HG03135 (cell line): ENCODE results near the gene OSBPL10.
"Not testable (repeated sequence)": the region's sequence is repeated elsewhere in the genome, so short reads cannot be mapped to it uniquely, and the experiment has no call there.

Source experiments
- ATAC-seq: cut with Tn5 transposase; IDR thresholded peaks from one replicate; pipeline ENCODE4 v1.9.1; 2021; ENCODE audit warnings: mild to moderate bottlenecking, moderate library complexity; ENCODE audit not compliant: unreplicated experiment

Gene OSBPL10

GRCh38 chr3:31861826-31862225, 119.2 kb downstream of the OSBPL10 start:
- ATAC-seq: no peak

GRCh38 chr3:31860642-31861041, 120.4 kb downstream of the OSBPL10 start:
- not testable (repeated sequence) for ATAC-seq

- no peak for ATAC-seq
These were observed 121.8 kb downstream of the OSBPL10 start for GRCh38 chr3:31859245-31859644.

GRCh38 chr3:31858439-31858838, 122.6 kb downstream of the OSBPL10 start:
- no peak for ATAC-seq

- ATAC-seq: no peak
These were observed 127.5 kb downstream of the OSBPL10 start for GRCh38 chr3:31853580-31853979.

- no peak for ATAC-seq
These were observed 129.8 kb downstream of the OSBPL10 start for GRCh38 chr3:31851278-31851677.

GRCh38 chr3:31848911-31849310, 132.2 kb downstream of the OSBPL10 start:
- no peak for ATAC-seq

GRCh38 chr3:31848163-31848818, 132.8 kb downstream of the OSBPL10 start:
- no peak for ATAC-seq

- ATAC-seq: no peak
These were observed 133.3 kb downstream of the OSBPL10 start for GRCh38 chr3:31847760-31848159.

- no peak for ATAC-seq
These were observed 139.5 kb downstream of the OSBPL10 start for GRCh38 chr3:31841515-31841914.

- ATAC-seq: no peak
These were observed 140.8 kb downstream of the OSBPL10 start for GRCh38 chr3:31840252-31840651.

- no peak for ATAC-seq
These were observed 141.7 kb downstream of the OSBPL10 start for GRCh38 chr3:31839144-31839917.

- no peak for ATAC-seq
These were observed 144.7 kb downstream of the OSBPL10 start for GRCh38 chr3:31836131-31837075.

- ATAC-seq: no peak
These were observed 147.5 kb downstream of the OSBPL10 start for GRCh38 chr3:31833391-31834190.

- no peak for ATAC-seq
These were observed 148.5 kb downstream of the OSBPL10 start for GRCh38 chr3:31832551-31832950.

- no peak for ATAC-seq
These were observed 149.5 kb downstream of the OSBPL10 start for GRCh38 chr3:31831591-31831990.

GRCh38 chr3:31829826-31830426, 151.1 kb downstream of the OSBPL10 start:
- ATAC-seq: no peak

GRCh38 chr3:31829010-31829409, 152.1 kb downstream of the OSBPL10 start:
- ATAC-seq: no peak

- no peak for ATAC-seq
These were observed 153.1 kb downstream of the OSBPL10 start for GRCh38 chr3:31828007-31828406.

- no peak for ATAC-seq
These were observed 157.9 kb downstream of the OSBPL10 start for GRCh38 chr3:31823184-31823583.
